GM19238 (cell line): ENCODE data around the gene ERVW-1.

Experiments
- DNase-seq: peaks from one replicate; pipeline ENCODE4 v3.0.0; 2011; ENCODE audit warnings: low spot score; ENCODE audit not compliant: insufficient read length

Gene ERVW-1

DNA sequence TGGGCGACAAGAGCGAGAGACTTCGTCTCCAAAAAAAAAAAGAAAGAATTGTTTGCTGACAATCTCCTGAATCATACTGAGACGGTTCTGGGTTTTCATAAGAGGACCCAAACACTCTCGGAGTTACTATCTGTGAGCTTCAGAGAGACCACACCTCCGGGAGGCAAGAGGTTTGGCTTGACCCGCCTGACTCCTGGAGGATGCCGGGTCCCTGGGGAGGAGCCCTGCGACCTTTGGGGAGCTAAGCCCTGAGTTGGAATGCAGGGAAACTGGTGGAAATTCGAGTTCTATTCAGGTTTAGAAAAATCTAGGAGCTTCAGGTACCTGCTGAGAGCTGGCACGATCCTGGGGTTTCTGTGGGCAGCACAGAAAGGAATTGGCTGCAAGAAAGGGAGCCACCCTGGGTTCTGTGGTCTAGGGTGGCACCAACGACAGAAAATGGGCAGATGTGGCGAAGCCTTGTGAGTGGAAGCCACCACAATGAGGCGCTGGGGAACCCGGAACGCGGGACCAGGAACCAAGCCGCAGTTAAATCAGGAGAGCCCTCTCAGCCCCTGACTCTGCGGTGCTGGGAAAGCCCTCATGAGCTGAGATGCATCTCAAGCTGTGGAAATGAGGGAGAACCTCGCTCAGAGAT, 52.3 kb downstream of the ERVW-1 start:
- DNase-seq: no peak

DNA sequence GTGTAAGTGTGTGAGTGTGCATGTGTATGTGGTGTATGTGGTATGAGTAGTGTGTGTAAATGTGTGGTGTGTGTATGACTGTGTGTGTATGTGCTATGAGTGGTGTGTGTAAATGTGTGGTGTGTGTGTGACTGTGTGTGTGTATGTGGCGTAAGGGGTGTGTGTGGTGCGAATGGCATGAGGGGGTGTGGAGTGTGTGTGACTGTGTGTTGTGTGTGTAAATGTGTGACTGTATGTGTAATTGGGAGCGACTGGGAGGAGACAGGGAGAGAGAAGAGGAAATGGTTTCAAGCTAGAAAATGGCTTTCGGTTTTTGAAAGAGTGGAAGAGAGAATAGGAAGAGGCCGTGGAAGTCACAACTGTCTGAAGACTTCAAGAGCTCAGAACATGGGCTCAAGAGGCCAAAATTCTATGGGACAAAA, 54.0 kb downstream of the ERVW-1 start:
- no peak for DNase-seq

DNA sequence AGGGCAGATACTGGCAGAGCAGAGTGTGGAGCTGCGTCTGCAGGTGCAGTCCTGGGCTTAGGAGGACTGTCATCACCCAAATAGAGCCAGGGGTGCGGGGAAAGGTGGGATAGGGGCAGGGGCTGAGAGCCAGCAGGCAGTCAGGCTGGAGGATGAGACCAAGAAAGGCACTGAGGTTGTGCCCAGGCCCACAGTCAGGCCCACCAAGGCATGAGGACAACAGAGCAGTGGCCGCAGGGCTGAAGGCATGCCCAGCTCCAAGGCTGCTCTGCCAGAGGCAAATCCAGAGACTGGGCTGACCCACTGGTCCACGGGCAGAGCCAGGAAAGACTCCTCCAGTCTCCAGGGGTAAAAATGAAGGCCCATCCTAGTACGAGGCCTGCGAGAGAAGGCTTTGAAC, 54.8 kb downstream of the ERVW-1 start:
- DNase-seq: no peak

DNA sequence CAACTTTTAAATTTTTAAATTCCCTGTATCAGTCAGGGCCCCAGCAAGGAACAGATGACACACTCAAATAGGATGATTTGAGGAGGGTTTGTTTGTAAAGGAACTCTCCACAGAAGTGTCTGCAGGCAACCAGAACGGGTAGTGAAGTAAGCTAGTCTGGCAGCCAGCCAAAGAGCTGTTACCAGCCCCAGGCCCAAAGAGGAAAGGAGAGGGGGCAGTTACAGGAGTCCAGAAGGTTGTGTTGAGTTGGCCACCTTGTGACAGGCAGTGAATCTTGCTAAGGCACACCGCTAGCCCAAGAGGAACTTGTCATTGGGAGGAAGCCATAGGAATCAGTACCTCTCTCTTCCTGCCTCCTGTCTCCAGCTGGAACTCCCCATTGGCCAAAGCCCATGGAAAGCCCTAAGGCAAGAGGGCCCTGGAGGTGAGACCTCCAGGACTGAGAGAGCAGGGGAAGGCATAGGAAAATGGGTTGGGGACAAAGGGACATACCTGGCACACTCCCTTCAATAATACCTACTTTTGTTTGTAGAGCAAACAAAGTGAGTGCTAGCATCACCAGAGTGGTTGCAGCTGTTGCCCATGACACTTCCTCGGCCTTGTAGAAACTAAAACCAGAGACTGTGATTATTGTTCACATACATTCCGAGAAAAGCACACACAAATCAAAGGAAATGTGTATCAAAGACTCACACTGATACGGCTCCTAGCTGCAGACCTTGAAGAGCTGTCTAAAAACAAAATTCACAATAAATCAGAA, 55.9 kb downstream of the ERVW-1 start:
- DNase-seq: no peak
